Brain microvascular endothelial cell (primary cell): ENCODE data around the gene STARD3NL.
"Not testable (repeated sequence)": the region's sequence is repeated elsewhere in the genome, so short reads cannot be mapped to it uniquely, and the experiment has no call there.

Experiments
- DNase-seq: peaks from one replicate; pipeline ENCODE4 v3.0.0-alpha.2; 2020
- H3K27ac ChIP-seq: fragments of 250-450 bp; sonication (Bioruptor Pico); 2 replicates; pipeline ENCODE4 v1.5.1; 2020; ENCODE audit warnings: mild to moderate bottlenecking, moderate library complexity
- H3K27me3 ChIP-seq: fragments of 250-450 bp; sonication (Bioruptor Pico); replicated peaks from 2 replicates; pipeline ENCODE4 v1.5.1; 2020; ENCODE audit warnings: mild to moderate bottlenecking
- H3K36me3 ChIP-seq: fragments of 250-450 bp; sonication (Bioruptor Pico); replicated peaks from 2 replicates; pipeline ENCODE4 v1.5.1; 2020; ENCODE audit warnings: mild to moderate bottlenecking
- H3K4me3 ChIP-seq: 2 replicates; pipeline ENCODE4 v1.5.1; 2011; ENCODE audit warnings: low read depth, mild to moderate bottlenecking, control low read depth, low read length, moderate library complexity
- in situ Hi-C: cut with HindIII; loops from 2 replicates; pipeline ENCODE4 v1.10.0; 2017; ENCODE audit warnings: low sequenced_read_pairs, low pct_ligation_motif_present
- TF ChIP-seq, protein P1 (sequence below): IDR thresholded peaks from 2 replicates; pipeline ENCODE4 v1.5.1; 2011; ENCODE audit warnings: low read depth, mild to moderate bottlenecking, moderate library complexity, low read length, control low read depth, inconsistent platforms; ENCODE audit errors: missing control alignments

The STARD3NL gene

DNA sequence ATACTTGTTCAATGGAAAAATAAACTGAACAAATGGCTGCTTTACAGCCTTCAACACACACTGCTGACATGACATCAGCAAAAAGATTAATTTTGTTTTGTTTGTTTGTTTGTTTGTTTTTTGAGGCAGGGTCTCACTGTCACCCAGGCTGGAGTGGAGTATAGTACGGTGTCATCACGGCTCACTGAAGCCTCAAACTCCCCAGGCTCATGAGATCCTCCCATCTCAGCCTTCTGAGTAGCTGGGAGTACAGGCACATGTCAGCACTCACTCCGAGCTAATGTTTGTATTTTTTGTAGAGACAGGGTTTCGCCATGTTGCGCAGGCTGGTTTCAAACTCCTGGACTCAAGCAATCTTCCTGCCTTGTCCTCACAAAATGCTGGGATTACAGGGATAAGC lies 84.5 kb downstream of the STARD3NL start:
- TF ChIP-seq, protein P1, sequence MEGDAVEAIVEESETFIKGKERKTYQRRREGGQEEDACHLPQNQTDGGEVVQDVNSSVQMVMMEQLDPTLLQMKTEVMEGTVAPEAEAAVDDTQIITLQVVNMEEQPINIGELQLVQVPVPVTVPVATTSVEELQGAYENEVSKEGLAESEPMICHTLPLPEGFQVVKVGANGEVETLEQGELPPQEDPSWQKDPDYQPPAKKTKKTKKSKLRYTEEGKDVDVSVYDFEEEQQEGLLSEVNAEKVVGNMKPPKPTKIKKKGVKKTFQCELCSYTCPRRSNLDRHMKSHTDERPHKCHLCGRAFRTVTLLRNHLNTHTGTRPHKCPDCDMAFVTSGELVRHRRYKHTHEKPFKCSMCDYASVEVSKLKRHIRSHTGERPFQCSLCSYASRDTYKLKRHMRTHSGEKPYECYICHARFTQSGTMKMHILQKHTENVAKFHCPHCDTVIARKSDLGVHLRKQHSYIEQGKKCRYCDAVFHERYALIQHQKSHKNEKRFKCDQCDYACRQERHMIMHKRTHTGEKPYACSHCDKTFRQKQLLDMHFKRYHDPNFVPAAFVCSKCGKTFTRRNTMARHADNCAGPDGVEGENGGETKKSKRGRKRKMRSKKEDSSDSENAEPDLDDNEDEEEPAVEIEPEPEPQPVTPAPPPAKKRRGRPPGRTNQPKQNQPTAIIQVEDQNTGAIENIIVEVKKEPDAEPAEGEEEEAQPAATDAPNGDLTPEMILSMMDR: no peak
- H3K4me3 ChIP-seq: no peak overlapping the region
- no peak for DNase-seq
- no peaks in the 10 kb centered on the region for H3K27me3 ChIP-seq
- no peak overlapping the region for H3K27ac ChIP-seq
- in situ Hi-C loops: no loop called here
- no peaks in the 10 kb centered on the region for H3K36me3 ChIP-seq

DNA sequence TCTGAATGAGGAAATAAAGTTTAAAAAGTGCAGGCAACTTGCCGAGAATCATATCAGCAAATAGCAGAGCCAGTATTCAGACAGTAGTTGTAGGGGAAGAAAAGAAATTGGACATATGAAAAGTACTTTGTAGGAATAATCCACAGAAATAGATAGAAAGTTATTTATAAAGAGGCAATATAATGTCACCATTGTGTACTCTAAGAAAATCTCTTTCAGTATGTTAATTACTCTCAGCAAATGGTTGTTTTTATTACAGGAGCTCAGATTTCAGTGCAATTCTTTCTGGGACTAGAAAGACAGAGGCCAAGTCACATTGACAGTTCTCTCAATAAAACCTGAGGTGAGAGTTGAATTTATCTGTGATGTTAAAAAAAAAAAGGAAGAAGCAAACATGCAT lies 85.2 kb downstream of the STARD3NL start:
- DNase-seq, H3K4me3 ChIP-seq, H3K27me3 ChIP-seq, in situ Hi-C loops, H3K27ac ChIP-seq, H3K36me3 ChIP-seq: not testable (repeated sequence)

DNA sequence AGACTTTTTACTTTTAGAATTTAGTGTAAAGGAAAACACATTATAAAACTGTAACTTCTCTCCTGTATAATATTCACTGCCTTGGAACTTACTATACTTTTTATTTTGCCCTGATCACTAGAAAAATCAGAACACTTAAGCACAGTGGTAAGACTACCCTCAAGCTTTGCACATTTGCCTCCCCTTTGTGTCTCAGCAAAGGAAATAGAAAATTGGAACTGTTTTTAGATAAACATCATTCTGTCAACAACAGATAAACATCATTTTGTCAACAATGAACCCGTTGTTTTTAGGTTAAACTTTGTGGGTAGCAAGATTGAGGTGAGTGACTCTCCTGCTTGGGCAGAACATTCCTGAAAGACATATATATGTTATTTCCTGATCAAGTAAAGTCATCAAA lies 86.6 kb downstream of the STARD3NL start:
- in situ Hi-C loops, H3K36me3 ChIP-seq, H3K4me3 ChIP-seq, H3K27ac ChIP-seq, H3K27me3 ChIP-seq, DNase-seq: not testable (repeated sequence)

DNA sequence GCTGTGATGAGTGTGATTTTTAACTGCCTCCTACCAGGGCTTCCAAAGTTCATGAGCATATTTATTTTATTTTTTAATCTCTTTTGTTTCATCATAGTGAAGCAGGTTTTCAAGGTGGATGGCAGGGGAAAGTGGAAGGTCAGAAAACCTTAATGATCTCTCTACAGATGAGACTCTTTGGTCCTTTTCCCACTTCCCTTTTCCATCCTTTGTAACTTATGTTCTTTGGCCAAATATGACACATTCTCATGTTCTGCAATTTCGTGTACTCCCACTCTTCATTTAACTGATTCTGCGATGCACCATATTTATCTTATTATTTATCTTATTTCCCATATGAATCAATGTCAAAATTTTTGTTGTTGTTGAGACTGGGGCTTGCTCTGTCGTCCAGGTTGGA lies 87.9 kb downstream of the STARD3NL start:
- H3K27ac ChIP-seq, H3K4me3 ChIP-seq, in situ Hi-C loops, H3K36me3 ChIP-seq, DNase-seq, H3K27me3 ChIP-seq: not testable (repeated sequence)

DNA sequence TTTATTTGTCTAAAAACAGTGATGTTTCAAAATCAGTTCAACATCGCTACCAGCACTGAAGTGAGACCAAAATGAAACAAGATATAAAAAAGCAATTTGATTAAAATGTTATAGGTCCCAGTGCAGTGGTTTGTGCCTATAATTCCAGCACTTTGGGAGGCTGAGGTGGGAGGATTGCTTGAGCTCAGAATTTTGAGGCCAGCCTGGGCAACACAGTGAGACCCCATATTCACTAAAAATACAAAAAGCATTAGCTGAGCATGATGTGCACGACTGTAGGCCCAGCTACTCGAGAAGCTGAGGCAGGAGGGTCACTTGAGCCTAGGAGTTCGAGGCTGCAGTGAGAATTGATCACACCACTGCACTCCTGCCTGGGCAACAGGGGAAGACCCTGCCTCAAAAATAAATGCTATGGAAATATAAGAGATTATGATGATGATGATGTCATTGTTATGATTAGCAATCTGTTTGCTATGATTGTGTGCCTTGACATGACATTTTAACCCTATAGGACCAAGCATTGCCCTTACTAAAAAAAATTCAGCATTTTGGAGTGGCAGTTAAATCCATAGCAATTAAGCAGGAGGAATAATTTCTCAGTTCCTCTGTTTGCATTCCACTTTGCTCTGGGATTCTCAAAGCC lies 91.8 kb downstream of the STARD3NL start:
- in situ Hi-C loops, H3K27me3 ChIP-seq, H3K4me3 ChIP-seq, H3K27ac ChIP-seq, H3K36me3 ChIP-seq, DNase-seq: not testable (repeated sequence)

DNA sequence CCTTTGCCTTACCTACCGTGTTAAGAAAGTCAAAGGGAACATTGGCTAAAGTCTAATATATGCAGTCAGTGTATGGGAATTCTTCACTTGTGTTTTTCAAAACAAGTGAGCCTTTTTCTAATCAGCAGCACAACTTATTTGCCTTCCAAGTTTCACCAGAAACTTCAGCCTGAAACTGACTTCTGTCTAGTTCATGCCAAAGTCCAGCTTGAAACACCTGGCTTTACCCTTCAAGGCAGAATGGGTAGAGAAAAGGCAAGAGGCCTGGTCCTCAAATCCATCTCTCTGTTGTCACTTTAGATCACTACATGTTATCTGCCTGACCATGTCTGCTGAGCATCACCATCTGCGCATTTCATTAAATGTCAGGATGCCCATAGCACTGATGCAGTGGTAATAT lies 92.4 kb downstream of the STARD3NL start:
- H3K27ac ChIP-seq, DNase-seq, H3K4me3 ChIP-seq, H3K27me3 ChIP-seq, in situ Hi-C loops, H3K36me3 ChIP-seq: not testable (repeated sequence)

DNA sequence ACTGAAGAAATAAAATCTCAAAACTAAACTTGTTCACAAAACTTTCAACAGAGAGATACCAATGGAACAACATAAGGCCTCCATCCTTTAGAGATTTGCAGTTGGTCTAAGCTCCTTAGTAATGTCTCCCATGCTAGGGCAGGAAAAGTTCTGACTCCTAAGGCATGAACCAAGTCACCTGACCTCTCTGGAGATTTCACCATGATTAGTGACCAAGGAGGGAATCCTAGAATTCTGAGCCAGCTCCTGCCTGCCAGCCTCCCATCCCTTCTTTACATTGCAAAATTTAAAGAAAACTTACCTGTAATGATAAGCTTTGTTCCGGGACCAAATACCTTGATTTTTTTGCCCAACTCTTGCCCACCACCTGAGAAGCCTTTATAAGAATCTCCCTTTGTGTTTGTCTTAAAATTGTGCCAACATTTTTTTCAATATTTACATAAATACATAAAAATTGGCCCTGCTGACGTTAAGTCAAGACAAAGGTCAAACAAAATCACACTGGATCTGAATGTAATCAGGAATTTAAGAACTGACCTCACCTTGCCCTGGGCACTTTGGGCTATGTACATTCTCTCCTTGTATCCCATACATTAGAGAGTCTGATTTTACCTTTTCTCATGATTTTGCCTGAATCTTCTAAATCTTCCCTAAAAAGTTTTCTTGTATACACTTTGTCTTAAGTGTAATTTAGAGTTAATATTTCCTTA lies 95.4 kb downstream of the STARD3NL start, which contains the start of gene TARP:
TSS of gene TARP (minus strand) at position 351 of the 710 bp plus-strand sequence.
- Histone ChIP-seq H3K27ac (no peak within 1 kb of the TSS), H3K4me3 (no peak within 1 kb of the TSS), H3K27me3 (no peaks in the 10 kb centered on the region), H3K36me3 (no peaks in the 10 kb centered on the region)
- in situ Hi-C loops: no loop called here
- DNase-seq: no peak
- TF ChIP-seq, protein P1: no peak

DNA sequence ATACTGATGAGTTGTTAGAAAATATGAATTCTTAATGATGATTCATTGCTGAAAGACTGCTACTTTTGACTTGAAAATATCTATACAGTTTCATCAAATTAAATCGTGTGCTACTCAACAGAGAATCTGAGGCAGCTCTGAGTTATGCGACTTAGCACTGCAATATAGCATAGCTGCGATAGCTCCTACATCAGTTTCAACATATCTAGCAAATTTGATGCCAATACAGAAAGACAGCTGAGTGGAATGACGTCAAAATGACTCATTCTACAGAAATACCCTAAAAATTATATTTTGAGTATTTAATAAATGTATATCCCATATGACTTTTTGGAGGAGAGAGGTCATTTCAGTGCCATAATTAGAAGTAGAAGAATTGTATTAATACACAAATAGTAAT lies 96.4 kb downstream of the STARD3NL start:
- in situ Hi-C loops: no loop called here
- Histone ChIP-seq H3K27me3 (no peaks in the 10 kb centered on the region), H3K36me3 (no peaks in the 10 kb centered on the region), H3K4me3 (no peak overlapping the region), H3K27ac (no peak overlapping the region)
- TF ChIP-seq, protein P1: no peak
- peak; percentile 19 for DNase-seq
